Measurements from ENCODE around the gene HEPACAM.

Gene HEPACAM

GRCh38 chr11:124892750-124893454, 42.9 kb downstream of the HEPACAM start:
- Histone ChIP-seq H3K79me2 (ENCODE audit: control insufficient read depth, insufficient read depth, low read length, unreplicated experiment) (no peaks in the 10 kb centered on the region), H3K27me3 (ENCODE audit: insufficient read depth, low read length) (no peaks in the 10 kb centered on the region), H3K4me1 (ENCODE audit: control insufficient read depth, insufficient read depth, low read length, unreplicated experiment) (peaks cover 13% of the 10 kb centered on the region), H3K4me3 (ENCODE audit: low read depth, low read length) (no peak overlapping the region), H2AFZ (ENCODE audit: low read length, unreplicated experiment) (no peak overlapping the region), H3K27ac (ENCODE audit: low read depth, low read length) (no peak overlapping the region), H3K36me3 (ENCODE audit: insufficient read depth, low read length) (no peaks in the 10 kb centered on the region)

GRCh38 chr11:124892146-124892545, 43.7 kb downstream of the HEPACAM start:
- Histone ChIP-seq H3K27me3 (ENCODE audit: insufficient read depth, low read length) (no peaks in the 10 kb centered on the region), H3K27ac (ENCODE audit: low read depth, low read length) (no peak overlapping the region), H2AFZ (ENCODE audit: low read length, unreplicated experiment) (no peak overlapping the region), H3K4me3 (ENCODE audit: low read depth, low read length) (no peak overlapping the region), H3K4me1 (ENCODE audit: control insufficient read depth, insufficient read depth, low read length, unreplicated experiment) (peaks cover 5% of the 10 kb centered on the region), H3K79me2 (ENCODE audit: control insufficient read depth, insufficient read depth, low read length, unreplicated experiment) (no peaks in the 10 kb centered on the region), H3K36me3 (ENCODE audit: insufficient read depth, low read length) (no peaks in the 10 kb centered on the region)

GRCh38 chr11:124891373-124891861, 44.4 kb downstream of the HEPACAM start:
- no peaks in the 10 kb centered on the region for H3K27me3 ChIP-seq (ENCODE audit: insufficient read depth, low read length)
- no peaks in the 10 kb centered on the region for H3K79me2 ChIP-seq (ENCODE audit: control insufficient read depth, insufficient read depth, low read length, unreplicated experiment)
- no peaks in the 10 kb centered on the region for H3K4me1 ChIP-seq (ENCODE audit: control insufficient read depth, insufficient read depth, low read length, unreplicated experiment)
- no peak overlapping the region for H3K4me3 ChIP-seq (ENCODE audit: low read depth, low read length)
- no peaks in the 10 kb centered on the region for H3K36me3 ChIP-seq (ENCODE audit: insufficient read depth, low read length)
- no peak overlapping the region for H2AFZ ChIP-seq (ENCODE audit: low read length, unreplicated experiment)
- H3K27ac ChIP-seq (ENCODE audit: low read depth, low read length) = no peak overlapping the region

- Histone ChIP-seq H3K4me3 (ENCODE audit: low read depth, low read length) (no peak overlapping the region), H3K79me2 (ENCODE audit: control insufficient read depth, insufficient read depth, low read length, unreplicated experiment) (no peaks in the 10 kb centered on the region), H3K27ac (ENCODE audit: low read depth, low read length) (no peak overlapping the region), H3K36me3 (ENCODE audit: insufficient read depth, low read length) (no peaks in the 10 kb centered on the region), H3K27me3 (ENCODE audit: insufficient read depth, low read length) (no peaks in the 10 kb centered on the region), H3K4me1 (ENCODE audit: control insufficient read depth, insufficient read depth, low read length, unreplicated experiment) (no peaks in the 10 kb centered on the region), H2AFZ (ENCODE audit: low read length, unreplicated experiment) (no peak overlapping the region)
These were observed 45.0 kb downstream of the HEPACAM start for GRCh38 chr11:124890683-124891372.

- no peaks in the 10 kb centered on the region for H3K79me2 ChIP-seq (ENCODE audit: control insufficient read depth, insufficient read depth, low read length, unreplicated experiment)
- no peaks in the 10 kb centered on the region for H3K4me1 ChIP-seq (ENCODE audit: control insufficient read depth, insufficient read depth, low read length, unreplicated experiment)
- H3K36me3 ChIP-seq (ENCODE audit: insufficient read depth, low read length) = no peaks in the 10 kb centered on the region
- no peak overlapping the region for H3K27ac ChIP-seq (ENCODE audit: low read depth, low read length)
- H3K27me3 ChIP-seq (ENCODE audit: insufficient read depth, low read length) = no peaks in the 10 kb centered on the region
- no peak overlapping the region for H3K4me3 ChIP-seq (ENCODE audit: low read depth, low read length)
- no peak overlapping the region for H2AFZ ChIP-seq (ENCODE audit: low read length, unreplicated experiment)
These were observed 45.7 kb downstream of the HEPACAM start for GRCh38 chr11:124890151-124890550.

GRCh38 chr11:124889191-124890091, 46.4 kb downstream of the HEPACAM start:
- no peaks in the 10 kb centered on the region for H3K27me3 ChIP-seq (ENCODE audit: insufficient read depth, low read length)
- no peaks in the 10 kb centered on the region for H3K79me2 ChIP-seq (ENCODE audit: control insufficient read depth, insufficient read depth, low read length, unreplicated experiment)
- H3K36me3 ChIP-seq (ENCODE audit: insufficient read depth, low read length) = no peaks in the 10 kb centered on the region
- H3K27ac ChIP-seq (ENCODE audit: low read depth, low read length) = no peak overlapping the region
- no peak overlapping the region for H2AFZ ChIP-seq (ENCODE audit: low read length, unreplicated experiment)
- no peaks in the 10 kb centered on the region for H3K4me1 ChIP-seq (ENCODE audit: control insufficient read depth, insufficient read depth, low read length, unreplicated experiment)
- H3K4me3 ChIP-seq (ENCODE audit: low read depth, low read length) = no peak overlapping the region

GRCh38 chr11:124887667-124888013, 48.2 kb downstream of the HEPACAM start:
- Histone ChIP-seq H2AFZ (ENCODE audit: low read length, unreplicated experiment) (no peak overlapping the region), H3K4me1 (ENCODE audit: control insufficient read depth, insufficient read depth, low read length, unreplicated experiment) (no peaks in the 10 kb centered on the region), H3K36me3 (ENCODE audit: insufficient read depth, low read length) (no peaks in the 10 kb centered on the region), H3K27me3 (ENCODE audit: insufficient read depth, low read length) (no peaks in the 10 kb centered on the region), H3K4me3 (ENCODE audit: low read depth, low read length) (no peak overlapping the region), H3K27ac (ENCODE audit: low read depth, low read length) (no peak overlapping the region), H3K79me2 (ENCODE audit: control insufficient read depth, insufficient read depth, low read length, unreplicated experiment) (no peaks in the 10 kb centered on the region)

- no peak overlapping the region for H3K4me3 ChIP-seq (ENCODE audit: low read depth, low read length)
- H3K36me3 ChIP-seq (ENCODE audit: insufficient read depth, low read length) = no peaks in the 10 kb centered on the region
- H3K27me3 ChIP-seq (ENCODE audit: insufficient read depth, low read length) = no peaks in the 10 kb centered on the region
- H3K27ac ChIP-seq (ENCODE audit: low read depth, low read length) = no peak overlapping the region
- H2AFZ ChIP-seq (ENCODE audit: low read length, unreplicated experiment) = no peak overlapping the region
- no peaks in the 10 kb centered on the region for H3K79me2 ChIP-seq (ENCODE audit: control insufficient read depth, insufficient read depth, low read length, unreplicated experiment)
- H3K4me1 ChIP-seq (ENCODE audit: control insufficient read depth, insufficient read depth, low read length, unreplicated experiment) = no peaks in the 10 kb centered on the region
These were observed 48.7 kb downstream of the HEPACAM start for GRCh38 chr11:124886978-124887666.

GRCh38 chr11:124886476-124886875, 49.4 kb downstream of the HEPACAM start:
- no peaks in the 10 kb centered on the region for H3K4me1 ChIP-seq (ENCODE audit: control insufficient read depth, insufficient read depth, low read length, unreplicated experiment)
- H3K4me3 ChIP-seq (ENCODE audit: low read depth, low read length) = no peak overlapping the region
- no peak overlapping the region for H3K27ac ChIP-seq (ENCODE audit: low read depth, low read length)
- H3K36me3 ChIP-seq (ENCODE audit: insufficient read depth, low read length) = no peaks in the 10 kb centered on the region
- no peaks in the 10 kb centered on the region for H3K27me3 ChIP-seq (ENCODE audit: insufficient read depth, low read length)
- no peak overlapping the region for H2AFZ ChIP-seq (ENCODE audit: low read length, unreplicated experiment)
- no peaks in the 10 kb centered on the region for H3K79me2 ChIP-seq (ENCODE audit: control insufficient read depth, insufficient read depth, low read length, unreplicated experiment)

- no peaks in the 10 kb centered on the region for H3K36me3 ChIP-seq (ENCODE audit: insufficient read depth, low read length)
- H3K27me3 ChIP-seq (ENCODE audit: insufficient read depth, low read length) = no peaks in the 10 kb centered on the region
- H3K4me3 ChIP-seq (ENCODE audit: low read depth, low read length) = no peak overlapping the region
- no peaks in the 10 kb centered on the region for H3K4me1 ChIP-seq (ENCODE audit: control insufficient read depth, insufficient read depth, low read length, unreplicated experiment)
- H3K27ac ChIP-seq (ENCODE audit: low read depth, low read length) = no peak overlapping the region
- no peaks in the 10 kb centered on the region for H3K79me2 ChIP-seq (ENCODE audit: control insufficient read depth, insufficient read depth, low read length, unreplicated experiment)
- H2AFZ ChIP-seq (ENCODE audit: low read length, unreplicated experiment) = no peak overlapping the region
These were observed 50.9 kb downstream of the HEPACAM start for GRCh38 chr11:124884869-124885479.
